SK-N-MC (cell line): ENCODE results near the gene EFNA4.

ENCODE experiments used
- EZH2 ChIP-seq: fragments of 200-600 bp; sonication (generic); IDR thresholded peaks from one replicate; pipeline ENCODE4 v1.6.1; 2017; ENCODE audit warnings: antibody characterized with exemption
- FOXP2 ChIP-seq: optimal IDR thresholded peaks from 2 replicates; pipeline ENCODE3; 2011; ENCODE audit warnings: mild to moderate bottlenecking, moderate library complexity; ENCODE audit not compliant: insufficient read depth; ENCODE audit errors: extremely low read length, control extremely low read depth
- POLR2AphosphoS5 ChIP-seq: IDR thresholded peaks from 2 replicates; pipeline ENCODE4 v1.6.1; 2012; ENCODE audit warnings: mild to moderate bottlenecking, low read depth, low read length, borderline replicate concordance

- TF ChIP-seq EZH2 = no peak
- no peak for TF ChIP-seq POLR2AphosphoS5
- no peak for TF ChIP-seq FOXP2
Measured at GRCh38 chr1:155092641-155093040, 29.1 kb downstream of the EFNA4 start.
